CD14-positive monocyte (primary cell): ENCODE results near the gene RNF212. TPM values are rescaled to one million over a fixed set of nuclear protein-coding genes. Genes with fewer than 3 reads are reported as not detected.

Source experiments
- DNase-seq, 3 donors: peaks; one replicate each; pipeline ENCODE4 v3.0.0-alpha.2; 2011 to 2022
- H2AFZ ChIP-seq: 2 replicates; pipeline ENCODE4 v1.6.0; 2012; ENCODE audit warnings: mild to moderate bottlenecking, low read depth, low read length, inconsistent platforms; ENCODE audit not compliant: insufficient read depth, poor library complexity, severe bottlenecking
- H3K27ac ChIP-seq, 2 donors: 1 replicate in 1 of 2; 2 replicates in 1 of 2; pipeline ENCODE4 v1.5.1; 2012 to 2013; ENCODE audit warnings: low read length in 2 of 2, control low read depth in 1 of 2, inconsistent platforms in 1 of 2, low read depth in 1 of 2, mild to moderate bottlenecking in 1 of 2
- H3K27me3 ChIP-seq, 2 donors: one replicate each; pipeline versions ENCODE4 v1.6.0 to v1.6.1; 2011 to 2013; ENCODE audit warnings: low read length in 2 of 2; ENCODE audit not compliant: control insufficient read depth in 2 of 2, insufficient read depth in 2 of 2
- H3K36me3 ChIP-seq, 2 donors: replicated peaks in 1 of 2; 1 replicate in 1 of 2; 2 replicates in 1 of 2; pipeline versions ENCODE4 v1.5.1 to v1.6.1; 2012 to 2013; ENCODE audit warnings: low read length in 2 of 2, control low read depth in 1 of 2, inconsistent platforms in 1 of 2, mild to moderate bottlenecking in 1 of 2; ENCODE audit not compliant: insufficient read depth in 2 of 2, control insufficient read depth in 1 of 2
- H3K4me1 ChIP-seq, 2 donors: 1 replicate in 1 of 2; 2 replicates in 1 of 2; pipeline versions ENCODE4 v1.5.1 to v1.6.1; 2012 to 2013; ENCODE audit warnings: low read length in 2 of 2, control low read depth in 1 of 2, inconsistent platforms in 1 of 2, mild to moderate bottlenecking in 1 of 2, moderate library complexity in 1 of 2; ENCODE audit not compliant: insufficient read depth in 2 of 2, control insufficient read depth in 1 of 2
- H3K4me2 ChIP-seq: replicated peaks from 2 replicates; pipeline ENCODE3; 2012; ENCODE audit warnings: low read length, moderate library complexity, mild to moderate bottlenecking; ENCODE audit not compliant: poor library complexity, severe bottlenecking; ENCODE audit errors: extremely low read depth
- H3K4me3 ChIP-seq, 3 experiments: fragments of 200-600 bp in 1 of 3; sonication (generic) in 1 of 3; replicated peaks in 1 of 3; 1 replicate in 2 of 3; 2 replicates in 1 of 3; pipeline ENCODE4 v1.5.1; 2011 to 2013; ENCODE audit warnings: low read length in 3 of 3, mild to moderate bottlenecking in 3 of 3, control low read depth in 2 of 3, low read depth in 2 of 3, inconsistent platforms in 1 of 3, moderate library complexity in 1 of 3
- H3K79me2 ChIP-seq: 2 replicates; pipeline ENCODE4 v1.6.0; 2012; ENCODE audit warnings: mild to moderate bottlenecking, control low read depth, inconsistent platforms, low read length, moderate library complexity; ENCODE audit not compliant: insufficient read depth
- H3K9ac ChIP-seq: 2 replicates; pipeline ENCODE4 v1.6.0; 2017; ENCODE audit warnings: low read length, mild to moderate bottlenecking; ENCODE audit not compliant: insufficient read depth, poor library complexity, severe bottlenecking
- H3K9me3 ChIP-seq, 2 donors: replicated peaks in 1 of 2; 1 replicate in 1 of 2; 2 replicates in 1 of 2; pipeline versions ENCODE4 v1.5.1 to v1.6.1; 2012 to 2013; ENCODE audit warnings: low read length in 2 of 2, control low read depth in 1 of 2; ENCODE audit not compliant: control insufficient read depth in 1 of 2, insufficient read depth in 1 of 2
- H4K20me1 ChIP-seq: 2 replicates; pipeline ENCODE4 v1.6.0; 2012; ENCODE audit warnings: mild to moderate bottlenecking, low read length, control low read depth, moderate library complexity; ENCODE audit not compliant: insufficient read depth
- H3K27ac Mint-ChIP-seq, 7 donors: one replicate each; pipeline ENCODE4 v1.8.0; 2020; ENCODE audit warnings: mild to moderate bottlenecking in 7 of 7, mixed read lengths in 7 of 7, moderate library complexity in 6 of 7, inconsistent platforms in 2 of 7
- H3K27me3 Mint-ChIP-seq, 3 donors: one replicate each; pipeline ENCODE4 v1.8.0; 2021 to 2022; ENCODE audit warnings: low read depth in 3 of 3, mild to moderate bottlenecking in 3 of 3, mixed read lengths in 3 of 3, moderate library complexity in 3 of 3, inconsistent platforms in 1 of 3
- H3K36me3 Mint-ChIP-seq, 2 donors: one replicate each; pipeline ENCODE4 v1.8.0; 2020; ENCODE audit warnings: mixed read lengths in 2 of 2, inconsistent platforms in 1 of 2, mild to moderate bottlenecking in 1 of 2
- H3K4me1 Mint-ChIP-seq: one replicate; pipeline ENCODE4 v1.8.0; 2020; ENCODE audit warnings: mild to moderate bottlenecking, mixed read lengths
- H3K4me3 Mint-ChIP-seq, 2 donors: one replicate each; pipeline ENCODE4 v1.8.0; 2020; ENCODE audit warnings: mild to moderate bottlenecking in 2 of 2, mixed read lengths in 2 of 2, moderate library complexity in 1 of 2
- H3K9me3 Mint-ChIP-seq, 7 donors: one replicate each; pipeline ENCODE4 v1.8.0; 2020 to 2022; ENCODE audit warnings: mixed read lengths in 7 of 7, mild to moderate bottlenecking in 6 of 7, moderate library complexity in 6 of 7, inconsistent platforms in 2 of 7
- CTCF ChIP-seq: fragments of 200-600 bp; IDR thresholded peaks from one replicate; pipeline ENCODE4 v1.8.0; 2022; ENCODE audit warnings: antibody characterized with exemption, mild to moderate bottlenecking
- WGBS: methylation state at CpG from one replicate; pipeline ENCODE4 v1.1.5; 2013; ENCODE audit warnings: missing lambda C conversion rate; ENCODE audit not compliant: insufficient coverage; 5-methylcytosine and 5-hydroxymethylcytosine counted together
- intact Hi-C, 2 donors: fragments of 100-400 bp; cut with micrococcal nuclease; formaldehyde crosslinking; loops; one replicate each; pipeline versions ENCODE4 v1.15.0 to v1.15.1; 2023
- polyA plus RNA-seq, 3 donors: library from polyadenylated mRNA; depleted of rRNA in 1 of 3; unstranded in 2 of 3; stranded (reverse) in 1 of 3; fragments of 300-500 nt in 2 of 3; fragments of >200 nt in 1 of 3; fragmentation: Illumina TruSeq in 2 of 3; gene quantifications; 1 replicate in 2 of 3; 2 replicates in 1 of 3; pipeline ENCODE4 v1.2.3, GENCODE V29; 2012 to 2021

The RNF212 gene
- polyA plus RNA-seq, 3 donors, result 0.17 to 0.83 TPM; not detected in 1

- no peak overlapping the region for H3K27ac Mint-ChIP-seq
- H3K27ac ChIP-seq, result no peak overlapping the region
- H3K4me1 ChIP-seq, result peaks cover 10 to 19% of the 10 kb centered on the region in 2 donors
- no peaks in the 10 kb centered on the region for H4K20me1 ChIP-seq
- no peak for DNase-seq
- peaks cover 9 to 39% (median 22%) of the 10 kb centered on the region in 7 donors for H3K9me3 Mint-ChIP-seq
- 90% methylated on average over 20 of the region's 24 CpGs for WGBS
- H3K4me2 ChIP-seq, result no peak overlapping the region
- H3K9ac ChIP-seq, result no peak overlapping the region
- intact Hi-C loops, result no loop called here
- H3K4me3 ChIP-seq, result no peak overlapping the region
- no peaks in the 10 kb centered on the region for H3K36me3 ChIP-seq
- H3K79me2 ChIP-seq, result no peaks in the 10 kb centered on the region
- H3K4me1 Mint-ChIP-seq, result peaks cover 22% of the 10 kb centered on the region
- no peak overlapping the region for H2AFZ ChIP-seq
- H3K9me3 ChIP-seq, result peaks cover 9 to 25% of the 10 kb centered on the region in 2 donors
- H3K36me3 Mint-ChIP-seq, result peaks cover 3 to 4% of the 10 kb centered on the region in 2 donors
- peaks cover 9 to 21% of the 10 kb centered on the region in 2 donors for H3K27me3 ChIP-seq
- H3K4me3 Mint-ChIP-seq, result no peak overlapping the region
- H3K27me3 Mint-ChIP-seq, result peaks cover 18 to 49% (median 42%) of the 10 kb centered on the region in 3 donors
- TF ChIP-seq CTCF, result no peak
Observed at GRCh38 chr4:1053080-1053661, 60.2 kb downstream of the RNF212 start.

- Histone ChIP-seq H3K27ac (no peak overlapping the region), H2AFZ (no peak overlapping the region), H3K4me2 (no peak overlapping the region), H3K9ac (no peak overlapping the region), H3K4me3 (no peak overlapping the region), H3K27me3 (peaks cover 9 to 23% of the 10 kb centered on the region in 2 donors), H3K4me1 (peaks cover 10 to 22% of the 10 kb centered on the region in 2 donors), H3K79me2 (no peaks in the 10 kb centered on the region), H3K9me3 (peaks cover 9 to 25% of the 10 kb centered on the region in 2 donors), H4K20me1 (no peaks in the 10 kb centered on the region), H3K36me3 (no peaks in the 10 kb centered on the region)
- Mint-ChIP-seq H3K4me3 (no peak overlapping the region), H3K36me3 (peaks cover 3 to 4% of the 10 kb centered on the region in 2 donors), H3K9me3 (peaks cover 9 to 39% (median 24%) of the 10 kb centered on the region in 7 donors), H3K27ac (no peak overlapping the region), H3K4me1 (peaks cover 24% of the 10 kb centered on the region), H3K27me3 (peaks cover 18 to 57% (median 48%) of the 10 kb centered on the region in 3 donors)
- TF ChIP-seq CTCF, result no peak
- intact Hi-C loops, result no loop called here
- 89% methylated on average over 15 of the region's 15 CpGs for WGBS
- DNase-seq, result no peak
Observed at GRCh38 chr4:1052231-1052671, 61.1 kb downstream of the RNF212 start.
